Endothelial cell of umbilical vein (primary cell): ENCODE measurements around the gene SLC35A5. TPM values are rescaled to one million over a fixed set of nuclear protein-coding genes. Genes with fewer than 3 reads are reported as not detected.

ENCODE experiments used
- BruUV-seq: library from RNA; stranded (reverse); fragments of 400-500 nt; replicated peaks from 2 replicates; lab custom pipeline; 2021; lab: Mats Ljungman, UMichigan
- CTCF ChIA-PET: fragments of 300-600, 350-600 bp; sonication (Branson Sonifier 250); formaldehyde crosslinking; loops from one replicate; lab custom pipeline; 2021; ENCODE audit warnings: antibody characterized with exemption, inconsistent platforms; lab: Charles Lee
- POLR2A ChIA-PET: fragments of 300-600, 350-600 bp; sonication (Branson Sonifier 250); formaldehyde crosslinking; loops from one replicate; lab custom pipeline; 2021; ENCODE audit warnings: antibody characterized with exemption, inconsistent platforms; lab: Charles Lee
- DNase-seq: peaks from one replicate; pipeline ENCODE4 v3.0.0-alpha.2; 2011; ENCODE audit warnings: low read depth, low spot score
- FAIRE-seq: peaks from 2 replicates; lab custom pipeline; 2011; peaks lifted over from hg19 to GRCh38; lab: Jason Lieb, UNC
- H2AFZ ChIP-seq: 2 replicates; pipeline ENCODE4 v1.6.0; 2012; ENCODE audit warnings: low read depth, low read length, control low read depth, inconsistent platforms
- H3K27ac ChIP-seq: 2 replicates; pipeline ENCODE4 v1.5.1; 2011; ENCODE audit warnings: low read depth, mild to moderate bottlenecking, control low read depth, low read length, moderate library complexity; ENCODE audit not compliant: insufficient read depth
- H3K27me3 ChIP-seq, 2 experiments: 2 replicates each; pipeline versions ENCODE4 v1.6.0 to v1.6.1; 2011; ENCODE audit warnings: low read length in 2 of 2, mixed read lengths in 1 of 2; ENCODE audit not compliant: control insufficient read depth in 2 of 2, insufficient read depth in 2 of 2
- H3K36me3 ChIP-seq, 2 experiments: 2 replicates in 1 of 2; 3 replicates in 1 of 2; pipeline ENCODE4 v1.5.1; 2011; ENCODE audit warnings: low read length in 2 of 2, mild to moderate bottlenecking in 1 of 2, moderate library complexity in 1 of 2; ENCODE audit not compliant: control insufficient read depth in 2 of 2, insufficient read depth in 2 of 2; ENCODE audit errors: extremely low read depth in 1 of 2
- H3K4me1 ChIP-seq: 3 replicates; pipeline ENCODE4 v1.5.1; 2011; ENCODE audit warnings: mild to moderate bottlenecking, low read length; ENCODE audit not compliant: control insufficient read depth, insufficient read depth; ENCODE audit errors: extremely low read depth
- H3K4me2 ChIP-seq: 2 replicates; pipeline ENCODE4 v1.6.1; 2011; ENCODE audit warnings: low read length, control low read depth, mixed read lengths; ENCODE audit not compliant: insufficient read depth
- H3K4me3 ChIP-seq, 3 experiments: fragments of 200-600 bp in 1 of 3; sonication (generic), shearing (Covaris generic) in 1 of 3; replicated peaks in 1 of 3; 2 replicates each; pipeline ENCODE4 v1.5.1; 2011 to 2016; ENCODE audit warnings: control low read depth in 3 of 3, low read length in 3 of 3, mild to moderate bottlenecking in 2 of 3, inconsistent platforms in 1 of 3, low read depth in 1 of 3, moderate library complexity in 1 of 3; ENCODE audit not compliant: insufficient read depth in 1 of 3
- H3K79me2 ChIP-seq: 2 replicates; pipeline ENCODE4 v1.6.0; 2012; ENCODE audit warnings: low read length, inconsistent platforms; ENCODE audit not compliant: control insufficient read depth, insufficient read depth
- H3K9ac ChIP-seq: replicated peaks from 2 replicates; pipeline ENCODE3; 2011; ENCODE audit warnings: low read length, control low read depth; ENCODE audit not compliant: insufficient read depth; ENCODE audit errors: extremely low read depth
- H3K9me1 ChIP-seq: replicated peaks from 3 replicates; pipeline ENCODE4 v1.6.0; 2011; ENCODE audit warnings: mild to moderate bottlenecking, low read length; ENCODE audit not compliant: control insufficient read depth, insufficient read depth; ENCODE audit errors: extremely low read depth
- H3K9me3 ChIP-seq: replicated peaks from 2 replicates; pipeline ENCODE4 v1.5.1; 2012; ENCODE audit warnings: low read length, inconsistent platforms; ENCODE audit not compliant: control insufficient read depth, insufficient read depth
- H4K20me1 ChIP-seq: replicated peaks from 2 replicates; pipeline ENCODE3; 2011; ENCODE audit warnings: mild to moderate bottlenecking, low read length; ENCODE audit not compliant: control insufficient read depth, insufficient read depth; ENCODE audit errors: extremely low read depth
- EZH2 ChIP-seq: IDR thresholded peaks from 2 replicates; pipeline ENCODE4 v1.6.1; 2012; ENCODE audit warnings: borderline replicate concordance, low read depth, mild to moderate bottlenecking, moderate library complexity, low read length, inconsistent platforms; ENCODE audit not compliant: severe bottlenecking
- FOS ChIP-seq: IDR thresholded peaks from 2 replicates; pipeline ENCODE4 v1.6.1; 2011; ENCODE audit warnings: mild to moderate bottlenecking, low read length, moderate library complexity, borderline replicate concordance; ENCODE audit not compliant: insufficient read depth
- GATA2 ChIP-seq: IDR thresholded peaks from 2 replicates; pipeline ENCODE4 v1.7.0; 2011; ENCODE audit warnings: low read depth, mild to moderate bottlenecking, moderate library complexity, mixed read lengths, low read length; ENCODE audit not compliant: insufficient read length, insufficient read depth
- JUN ChIP-seq: IDR thresholded peaks from 2 replicates; pipeline ENCODE4 v1.6.1; 2011; ENCODE audit warnings: borderline replicate concordance, low read depth; ENCODE audit not compliant: insufficient read length, insufficient read depth
- MYC ChIP-seq: IDR thresholded peaks from one replicate; pipeline ENCODE4 v1.6.1; 2011; ENCODE audit warnings: mild to moderate bottlenecking, low read depth, low read length
- POLR2A ChIP-seq: IDR thresholded peaks from 2 replicates; pipeline ENCODE4 v1.6.1; 2012; ENCODE audit warnings: low read depth, mild to moderate bottlenecking, control low read depth, low read length
- POLR2AphosphoS5 ChIP-seq: IDR thresholded peaks from 2 replicates; pipeline ENCODE4 v1.6.1; 2012; ENCODE audit warnings: low read depth, mild to moderate bottlenecking, control low read depth, low read length, moderate library complexity; ENCODE audit not compliant: insufficient read depth
- dilution Hi-C: fragments of 300-500 bp; cut with MboI; formaldehyde crosslinking; loops from one replicate; pipeline ENCODE4 v1.15.0; 2019; ENCODE audit warnings: low sequenced_read_pairs; ENCODE audit not compliant: extremely low pct_ligation_motif_present
- intact Hi-C: fragments of 100-400 bp; cut with micrococcal nuclease; formaldehyde crosslinking; loops from one replicate; pipeline ENCODE4 v1.10.0; 2022
- polyA plus RNA-seq, 4 experiments: library from polyadenylated mRNA; depleted of rRNA in 3 of 4; stranded (reverse) in 3 of 4; unstranded in 1 of 4; fragments of >200 nt; gene quantifications; 2 replicates each; pipeline versions ENCODE4 v1.2.1 to v1.2.3, GENCODE V29; 2011 to 2012; ENCODE audit warnings: missing spikeins in 1 of 4
- total RNA-seq: library from RNA; stranded (reverse); gene quantifications from 2 replicates; pipeline ENCODE4 v1.2.3, GENCODE V29; 2021
- TF ChIP-seq, protein P1 (sequence below), 2 donors: IDR thresholded peaks; 1 replicate in 1 of 2; 2 replicates in 1 of 2; pipeline ENCODE4 v1.5.1; 2011; ENCODE audit warnings: low read length in 2 of 2, mild to moderate bottlenecking in 2 of 2, moderate library complexity in 2 of 2, control low read depth in 1 of 2, inconsistent platforms in 1 of 2, low read depth in 1 of 2; ENCODE audit not compliant: insufficient read depth in 1 of 2; ENCODE audit errors: extremely low read depth in 1 of 2
- TF ChIP-seq, protein P2 (sequence below): IDR thresholded peaks from 2 replicates; pipeline ENCODE4 v1.6.1; 2011; ENCODE audit not compliant: insufficient read depth, insufficient read length

The SLC35A5 gene
- total and polyA plus RNA-seq, 2 donors (not counting 3 experiments of a cell fraction or from before 2014, with no cell fraction given): 25.1 to 40.1 TPM

DNA sequence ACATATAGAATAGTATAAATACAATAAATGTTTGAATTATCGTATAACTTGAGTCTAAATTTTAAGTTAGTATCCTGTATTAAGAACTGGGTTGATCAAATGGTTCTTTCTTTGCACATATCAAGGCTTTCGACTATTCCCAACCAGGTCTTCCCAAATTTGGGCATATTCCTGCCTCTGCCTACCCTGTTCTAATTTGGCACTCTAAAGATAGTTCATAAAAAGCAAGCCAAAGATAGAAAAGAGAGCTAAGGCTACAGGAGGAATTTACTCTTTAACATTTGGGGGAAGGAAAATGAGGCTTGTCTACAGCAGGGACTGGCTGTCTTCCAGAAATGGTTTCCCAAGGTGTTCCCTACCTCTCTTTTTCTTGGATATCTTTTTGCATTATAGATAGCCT, 36.1 kb downstream of the SLC35A5 start:
- no peak overlapping the region for H3K27ac ChIP-seq
- DNase-seq (no peak), FAIRE-seq (no peak)
- no peaks in the 10 kb centered on the region for H3K9me3 ChIP-seq
- no peak overlapping the region for H3K9ac ChIP-seq
- no peak overlapping the region for H3K4me3 ChIP-seq
- POLR2A ChIA-PET: no interaction called here
- H3K4me1 ChIP-seq: peaks cover 4% of the 10 kb centered on the region
- intact Hi-C loops (no loop called here), dilution Hi-C loops (no loop called here)
- H3K4me2 ChIP-seq: no peak overlapping the region
- no peaks in the 10 kb centered on the region for H3K36me3 ChIP-seq
- CTCF ChIA-PET: no interaction called here
- H2AFZ ChIP-seq: no peak overlapping the region
- no peaks in the 10 kb centered on the region for H3K79me2 ChIP-seq
- no peaks in the 10 kb centered on the region for H3K27me3 ChIP-seq
- no peaks in the 10 kb centered on the region for H3K9me1 ChIP-seq
- H4K20me1 ChIP-seq: no peaks in the 10 kb centered on the region
- BruUV-seq: no TSS peak
- TF ChIP-seq EZH2 (no peak), POLR2A (no peak), POLR2AphosphoS5 (no peak), GATA2 (no peak), FOS (no peak)
- TF ChIP-seq, protein P1, sequence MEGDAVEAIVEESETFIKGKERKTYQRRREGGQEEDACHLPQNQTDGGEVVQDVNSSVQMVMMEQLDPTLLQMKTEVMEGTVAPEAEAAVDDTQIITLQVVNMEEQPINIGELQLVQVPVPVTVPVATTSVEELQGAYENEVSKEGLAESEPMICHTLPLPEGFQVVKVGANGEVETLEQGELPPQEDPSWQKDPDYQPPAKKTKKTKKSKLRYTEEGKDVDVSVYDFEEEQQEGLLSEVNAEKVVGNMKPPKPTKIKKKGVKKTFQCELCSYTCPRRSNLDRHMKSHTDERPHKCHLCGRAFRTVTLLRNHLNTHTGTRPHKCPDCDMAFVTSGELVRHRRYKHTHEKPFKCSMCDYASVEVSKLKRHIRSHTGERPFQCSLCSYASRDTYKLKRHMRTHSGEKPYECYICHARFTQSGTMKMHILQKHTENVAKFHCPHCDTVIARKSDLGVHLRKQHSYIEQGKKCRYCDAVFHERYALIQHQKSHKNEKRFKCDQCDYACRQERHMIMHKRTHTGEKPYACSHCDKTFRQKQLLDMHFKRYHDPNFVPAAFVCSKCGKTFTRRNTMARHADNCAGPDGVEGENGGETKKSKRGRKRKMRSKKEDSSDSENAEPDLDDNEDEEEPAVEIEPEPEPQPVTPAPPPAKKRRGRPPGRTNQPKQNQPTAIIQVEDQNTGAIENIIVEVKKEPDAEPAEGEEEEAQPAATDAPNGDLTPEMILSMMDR (IDR thresholded peaks at IDR 0.05; ENCODE audit: extremely low read depth in 1 of 2, insufficient read depth in 1 of 2, low read depth in 1 of 2, low read length in 2 of 2): no peak

DNA sequence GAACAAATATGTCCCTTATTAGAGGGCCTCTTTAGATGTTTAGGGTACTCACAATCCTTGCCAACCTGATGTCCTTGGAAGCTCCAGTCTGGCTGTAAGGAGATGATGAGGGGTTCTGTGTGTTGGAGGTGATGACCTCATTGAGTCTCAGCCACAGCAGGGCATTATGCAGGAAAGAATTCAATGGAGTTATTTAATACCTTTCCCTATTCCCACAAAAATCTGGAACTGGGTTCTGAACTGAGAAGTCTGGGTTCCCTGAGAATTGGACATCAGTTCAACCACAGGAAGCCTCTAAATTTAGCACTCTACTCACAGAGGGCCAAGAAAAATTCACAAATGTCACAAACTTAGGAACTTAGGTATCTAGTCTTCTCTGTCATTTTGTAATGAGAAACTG, 36.9 kb downstream of the SLC35A5 start:
- H3K27ac ChIP-seq: no peak overlapping the region
- no peaks in the 10 kb centered on the region for H3K79me2 ChIP-seq
- H3K4me3 ChIP-seq: no peak overlapping the region
- no peak for FAIRE-seq
- no peaks in the 10 kb centered on the region for H3K36me3 ChIP-seq
- H2AFZ ChIP-seq: no peak overlapping the region
- dilution Hi-C loops (no loop called here), intact Hi-C loops (no loop called here)
- no peak overlapping the region for H3K9ac ChIP-seq
- H4K20me1 ChIP-seq: no peaks in the 10 kb centered on the region
- ChIA-PET POLR2A (no interaction called here), CTCF (interaction anchor here (1.6 kb wide), 1 partner anchor 43 kb away, joined by 7 read pairs; no protein-coding TSS in a partner anchor)
- peaks cover 3% of the 10 kb centered on the region for H3K4me1 ChIP-seq
- no peak for DNase-seq
- H3K4me2 ChIP-seq: no peak overlapping the region
- TF ChIP-seq EZH2: no peak
- no peak for TF ChIP-seq FOS
- no peak for TF ChIP-seq POLR2A
- TF ChIP-seq, protein P2, sequence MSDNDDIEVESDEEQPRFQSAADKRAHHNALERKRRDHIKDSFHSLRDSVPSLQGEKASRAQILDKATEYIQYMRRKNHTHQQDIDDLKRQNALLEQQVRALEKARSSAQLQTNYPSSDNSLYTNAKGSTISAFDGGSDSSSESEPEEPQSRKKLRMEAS: no peak
- TF ChIP-seq GATA2: no peak
- TF ChIP-seq, protein P1 (IDR thresholded peaks at IDR 0.05; ENCODE audit: extremely low read depth in 1 of 2, insufficient read depth in 1 of 2, low read depth in 1 of 2, low read length in 2 of 2): no peak
- no peak for TF ChIP-seq JUN
- TF ChIP-seq POLR2AphosphoS5: no peak
- TF ChIP-seq MYC: no peak
- no peaks in the 10 kb centered on the region for H3K9me1 ChIP-seq
- BruUV-seq: no TSS peak
- no peaks in the 10 kb centered on the region for H3K27me3 ChIP-seq
- no peaks in the 10 kb centered on the region for H3K9me3 ChIP-seq
